NCI-H1417 (cell line): Measurements from ENCODE around the gene SLC25A13.
A peak's percentile ranks its signal among the peaks of the same experiment; 100 is the strongest.
"Not testable (repeated sequence)": the region's sequence is repeated elsewhere in the genome, so short reads cannot be mapped to it uniquely, and the experiment has no call there.

Experiments
- DNase-seq, 3 experiments: peaks; one replicate each; lab custom pipeline; 2025; lab: John Stamatoyannopoulos, UW

Gene SLC25A13

DNA sequence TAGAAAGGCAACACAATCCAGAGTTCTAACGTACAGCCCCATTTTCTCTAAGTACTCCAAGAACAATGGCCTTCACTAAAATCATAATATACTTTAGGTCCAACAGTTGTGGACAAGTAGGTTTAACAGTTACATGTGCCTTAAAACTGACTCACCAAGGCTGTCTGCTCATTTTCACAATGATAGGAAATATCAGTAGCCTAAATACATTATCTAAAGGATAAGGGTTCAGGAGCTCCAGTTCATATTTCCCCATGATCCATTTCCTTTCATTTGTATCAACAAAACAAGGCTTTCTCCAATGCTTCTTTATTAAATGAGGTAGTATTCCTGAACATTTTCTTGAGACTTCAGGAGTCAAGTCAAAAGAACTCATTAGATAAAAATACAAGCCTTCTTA lies 164.0 kb downstream of the SLC25A13 start:
- DNase-seq: no peak

DNA sequence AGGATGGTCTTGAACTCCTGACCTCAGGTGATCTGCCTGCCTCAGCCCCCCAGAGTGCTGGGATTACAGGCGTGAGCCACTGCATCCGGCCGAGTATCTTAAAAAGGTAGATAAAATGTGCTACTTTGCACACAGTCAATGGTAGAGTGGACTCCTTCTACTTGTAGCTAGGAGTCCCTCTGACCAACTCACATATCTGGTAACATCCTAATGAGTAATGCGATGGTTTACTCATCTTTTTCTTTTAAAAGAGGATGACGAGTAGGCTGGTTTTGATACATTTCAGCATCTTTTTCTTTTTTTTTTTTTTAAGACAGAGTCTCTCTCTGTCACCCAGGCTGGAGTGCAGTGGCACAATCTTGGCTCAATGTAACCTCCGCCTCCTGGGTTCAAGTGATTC lies 167.4 kb downstream of the SLC25A13 start:
- DNase-seq: not testable (repeated sequence)

DNA sequence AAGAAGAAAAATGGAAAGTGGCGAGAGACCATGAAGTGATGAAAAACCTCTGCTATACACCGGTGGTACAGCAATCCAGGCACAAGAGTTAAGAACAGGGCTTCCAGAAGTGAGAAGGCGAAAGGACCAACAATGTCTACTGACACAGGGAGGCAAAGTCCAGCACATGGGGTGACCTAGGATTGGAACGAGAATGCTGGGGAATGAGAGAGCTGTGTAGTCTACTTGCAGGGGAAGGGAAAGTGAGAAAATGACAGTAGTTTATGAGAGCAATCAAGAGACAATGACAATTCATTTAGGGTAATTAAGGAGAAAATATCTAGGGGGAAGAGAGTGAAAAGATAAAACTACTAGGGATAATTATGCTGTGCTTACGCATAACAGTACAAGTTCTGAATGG lies 169.2 kb downstream of the SLC25A13 start:
- DNase-seq: no peak

DNA sequence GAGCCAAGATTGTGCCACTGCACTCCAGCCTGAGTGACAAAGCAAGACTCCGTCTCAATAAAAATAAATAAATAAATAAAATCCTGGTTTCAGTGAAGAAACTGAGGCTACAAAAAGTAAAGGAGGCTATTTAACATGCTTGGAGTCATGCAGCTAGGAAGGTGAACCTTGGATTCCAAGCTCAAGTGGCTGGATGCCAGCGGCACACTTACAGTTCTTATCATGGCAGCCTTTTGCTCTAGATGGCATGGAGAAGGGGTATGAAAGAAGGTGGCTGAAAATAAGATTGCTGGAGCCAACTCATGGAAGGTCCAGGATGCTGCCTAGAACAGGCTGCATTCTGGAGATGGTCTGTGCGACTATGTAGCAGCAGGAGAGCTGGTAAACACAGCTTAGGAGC lies 170.0 kb downstream of the SLC25A13 start:
- no peak for DNase-seq

DNA sequence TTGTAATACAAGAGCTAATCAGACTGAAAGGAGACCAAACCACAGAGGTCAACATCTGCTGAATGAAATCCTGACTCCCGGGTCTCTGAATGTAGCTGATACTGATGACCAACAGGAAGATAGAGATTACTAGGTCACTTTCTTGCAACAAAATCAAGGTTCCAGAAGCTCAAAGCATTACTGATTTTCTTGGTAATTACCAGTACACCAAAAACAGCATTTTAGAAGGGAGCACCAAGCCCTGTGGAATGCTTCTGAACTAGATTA lies 177.7 kb downstream of the SLC25A13 start:
- no peak for DNase-seq

DNA sequence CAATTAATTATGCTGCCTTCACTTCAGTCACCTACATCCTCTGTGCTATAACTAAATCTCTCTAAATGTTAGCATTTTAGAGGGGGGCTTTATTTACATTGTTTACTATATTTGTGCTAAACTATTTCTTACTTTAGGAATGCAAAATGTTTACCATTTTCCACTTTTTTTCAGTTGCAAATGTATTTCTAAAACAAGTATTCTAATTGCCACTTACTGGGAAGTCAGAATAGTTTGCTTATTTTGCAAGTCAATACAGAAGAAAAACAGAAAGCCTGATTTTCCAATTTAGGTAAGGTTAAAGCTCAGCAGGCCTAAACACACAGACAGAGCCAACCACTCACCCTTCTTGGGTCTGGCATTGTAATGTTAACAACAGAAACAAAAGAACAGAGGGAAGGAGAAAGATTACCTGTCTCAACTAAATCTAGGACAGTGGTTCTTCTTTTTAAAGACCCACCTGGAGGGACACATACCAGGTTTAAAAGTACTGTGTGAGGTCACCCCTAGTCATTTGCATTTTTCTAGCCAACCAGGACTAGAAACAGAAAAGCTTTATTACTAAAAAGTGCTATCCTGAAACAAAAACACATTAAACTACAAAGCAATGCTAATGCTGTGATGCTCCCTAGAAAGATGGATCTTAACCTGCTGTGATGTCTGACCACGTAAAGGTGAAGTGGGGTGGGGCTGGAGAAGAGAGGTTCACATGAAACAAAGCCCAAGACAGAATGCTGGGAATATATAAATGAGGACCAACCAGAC lies 178.2 kb downstream of the SLC25A13 start:
- peak in 1 of 3 experiments; percentile 59 for DNase-seq

DNA sequence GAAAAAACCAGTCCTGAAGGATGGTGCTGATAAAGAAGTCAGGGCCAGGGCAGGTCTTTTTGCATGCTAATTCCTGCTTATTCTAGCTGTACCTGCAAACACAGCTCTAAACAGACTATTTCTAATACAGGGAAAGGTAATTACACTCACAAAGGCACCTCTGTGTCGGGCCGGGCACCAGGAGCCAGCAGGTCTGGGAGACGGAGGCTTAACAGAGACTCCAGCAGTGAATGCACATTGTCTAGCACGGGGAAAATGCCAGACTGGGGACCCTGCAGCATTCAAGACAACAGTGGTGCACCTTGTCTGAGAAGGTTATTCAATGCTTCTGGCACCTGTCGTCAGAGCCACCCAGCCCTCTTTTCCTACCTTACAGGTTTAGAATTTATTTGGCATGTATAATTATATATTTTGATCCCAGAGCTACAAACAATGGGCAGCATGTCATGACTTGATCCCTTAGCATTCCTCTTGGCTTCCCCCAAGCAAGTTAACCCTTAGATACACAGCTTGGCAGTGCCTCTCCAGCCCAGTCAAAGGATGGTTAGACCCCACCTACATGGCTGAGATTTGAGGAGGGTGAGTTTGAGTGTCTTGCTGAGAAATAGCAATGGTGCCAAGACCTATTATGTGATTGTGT lies 185.2 kb downstream of the SLC25A13 start:
- DNase-seq: peak in 2 of 3 experiments; percentile 81 to 92

DNA sequence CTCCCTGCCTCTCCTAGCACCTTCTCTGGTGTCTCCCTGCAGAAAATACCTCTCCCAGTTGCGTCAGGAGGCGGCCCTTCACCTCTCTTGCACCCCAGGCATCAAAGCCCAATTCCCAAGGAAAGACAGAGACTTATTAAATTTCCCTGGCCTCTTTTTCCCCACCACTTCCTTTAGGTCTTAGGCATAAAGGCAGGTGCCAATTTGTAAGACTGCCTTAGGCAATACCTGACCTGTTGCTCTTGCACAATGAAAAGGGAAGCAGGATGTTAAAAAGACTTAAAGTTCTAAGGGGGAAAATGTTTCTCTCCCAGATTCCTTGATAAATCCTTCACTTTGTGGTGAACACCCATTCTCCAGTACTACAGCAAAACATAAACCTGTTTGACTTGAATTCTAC lies 186.7 kb downstream of the SLC25A13 start:
- DNase-seq: peak in 1 of 3 experiments; percentile 51

DNA sequence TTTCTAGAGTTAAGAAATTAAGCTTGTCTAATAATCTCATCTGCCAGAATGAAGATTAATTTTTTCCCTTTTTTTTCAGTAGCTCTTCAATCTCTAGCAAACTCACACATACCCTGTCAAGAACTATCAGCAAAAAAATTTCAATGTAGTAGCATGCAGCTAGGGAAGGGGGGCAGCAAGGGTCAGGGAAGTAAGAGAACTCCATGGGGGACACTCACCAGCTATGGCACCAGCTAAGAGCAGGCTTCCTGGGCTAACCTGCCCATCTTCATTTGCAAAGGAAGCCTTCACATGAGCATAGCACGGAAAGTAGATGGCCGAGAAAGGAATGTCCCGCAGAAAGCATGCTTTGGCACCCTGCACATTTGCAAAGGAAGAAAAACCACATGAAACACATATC lies 190.4 kb downstream of the SLC25A13 start:
- peak in 1 of 3 experiments; percentile 56 for DNase-seq

DNA sequence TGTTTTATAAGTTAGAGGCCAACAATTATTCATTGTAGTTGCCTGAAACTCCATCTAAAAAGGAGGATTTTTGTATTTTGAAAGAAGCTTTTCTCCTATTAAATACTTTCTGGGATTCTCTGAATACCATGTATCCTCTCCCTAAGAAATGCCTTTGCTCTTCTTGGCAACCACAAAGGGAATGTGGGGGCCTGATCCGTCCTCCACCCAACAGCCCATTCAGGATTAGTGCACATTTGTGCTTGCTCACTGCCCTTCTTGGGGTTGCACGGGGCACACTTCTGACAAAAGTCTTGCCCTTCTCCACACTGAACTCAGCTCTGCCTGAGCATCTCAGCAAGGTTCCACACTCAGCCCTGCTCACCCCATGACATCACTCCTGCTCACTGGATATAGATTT lies 194.2 kb downstream of the SLC25A13 start:
- no peak for DNase-seq

DNA sequence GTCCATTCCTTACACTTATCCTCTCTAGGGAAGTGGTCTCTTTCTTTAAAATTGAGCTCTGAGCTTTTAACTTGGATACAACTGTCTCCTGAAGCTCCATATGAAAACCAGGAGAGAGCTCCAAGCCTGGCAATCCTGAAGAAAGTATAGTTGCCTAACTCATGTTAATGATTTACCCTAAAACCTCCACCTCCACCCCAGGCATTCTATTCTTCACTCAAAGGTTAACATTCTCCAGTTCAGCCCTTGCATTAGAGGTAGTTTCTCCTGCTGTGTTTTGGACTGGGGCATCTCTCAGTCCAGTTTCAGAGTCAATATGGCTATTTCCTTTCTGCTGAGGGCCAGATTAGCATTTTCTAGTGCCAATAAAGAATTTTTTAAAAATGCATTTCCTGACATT lies 195.5 kb downstream of the SLC25A13 start:
- no peak for DNase-seq

DNA sequence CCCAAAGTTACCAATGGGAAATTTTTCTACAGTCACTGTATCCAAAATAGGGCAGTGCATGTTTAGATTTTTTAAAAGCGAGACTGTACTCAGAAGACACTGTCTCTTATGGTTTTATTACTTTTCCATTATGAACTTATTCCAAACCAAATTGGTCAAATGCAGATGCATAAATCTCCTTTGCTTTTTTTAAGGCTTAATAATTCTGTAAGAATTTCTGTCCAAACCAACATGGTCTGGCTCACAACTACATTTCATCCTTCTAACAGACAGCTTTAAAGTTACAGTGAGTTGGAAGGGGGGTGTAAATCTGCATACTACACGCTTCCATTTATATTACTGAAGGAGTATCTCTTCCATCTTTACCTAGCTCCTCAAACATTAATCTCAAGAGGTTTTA lies 199.2 kb downstream of the SLC25A13 start:
- no peak for DNase-seq

DNA sequence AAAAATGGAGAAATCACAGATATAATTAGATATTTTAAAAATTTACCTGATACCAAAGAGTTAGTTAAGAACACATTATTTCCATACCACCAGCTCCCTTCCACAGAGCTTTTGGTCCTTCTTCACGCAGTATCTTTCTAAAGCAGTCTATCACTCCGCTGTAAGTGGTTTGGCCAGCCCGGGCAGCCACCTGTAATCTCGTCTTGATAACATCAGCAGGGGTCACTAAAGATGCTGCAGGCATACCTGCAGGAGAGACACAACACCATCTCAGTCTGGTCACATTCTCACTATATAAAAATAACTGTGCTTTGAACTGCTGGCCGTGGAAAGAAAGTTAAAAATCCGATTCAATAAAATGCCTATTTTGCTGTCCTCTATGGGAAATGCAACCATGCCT lies 200.1 kb downstream of the SLC25A13 start:
- peak in 2 of 3 experiments; percentile 53 to 61 for DNase-seq

DNA sequence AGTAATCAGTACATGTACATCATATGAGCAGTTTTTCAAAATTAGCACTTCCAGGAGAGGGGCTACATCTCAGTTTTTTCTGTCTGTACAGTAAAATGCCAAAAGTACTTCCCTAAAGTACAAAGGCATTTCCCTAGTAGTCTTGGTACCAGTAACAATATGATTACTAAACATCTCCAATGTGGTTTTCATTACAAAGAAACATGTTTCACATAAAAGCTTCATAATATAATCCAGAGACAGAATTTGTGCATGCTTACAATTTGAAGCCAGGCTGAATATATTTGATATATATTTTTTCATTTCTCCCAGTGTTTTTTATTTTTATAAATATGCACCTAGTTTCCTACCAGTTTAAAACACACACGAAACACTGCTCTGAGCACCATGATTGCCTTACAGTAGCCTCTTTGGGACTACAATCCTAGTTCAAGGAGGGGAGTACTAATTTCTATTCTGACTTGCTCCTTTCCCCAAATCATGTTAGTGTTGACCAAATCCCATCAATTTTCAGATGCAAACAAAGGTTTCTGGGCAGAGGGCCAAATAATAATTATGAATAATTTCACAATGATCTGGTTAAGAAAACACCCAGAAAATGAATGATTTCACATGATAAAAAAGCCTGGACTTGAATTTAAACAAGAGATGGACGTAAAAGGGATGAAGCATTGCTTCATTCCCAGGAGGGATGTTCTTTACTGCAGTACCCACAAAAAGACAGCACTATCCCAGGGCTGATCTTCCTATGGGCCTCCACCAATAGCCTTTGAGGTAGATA lies 201.3 kb downstream of the SLC25A13 start:
- peak in 2 of 3 experiments; percentile 41 to 78 for DNase-seq

DNA sequence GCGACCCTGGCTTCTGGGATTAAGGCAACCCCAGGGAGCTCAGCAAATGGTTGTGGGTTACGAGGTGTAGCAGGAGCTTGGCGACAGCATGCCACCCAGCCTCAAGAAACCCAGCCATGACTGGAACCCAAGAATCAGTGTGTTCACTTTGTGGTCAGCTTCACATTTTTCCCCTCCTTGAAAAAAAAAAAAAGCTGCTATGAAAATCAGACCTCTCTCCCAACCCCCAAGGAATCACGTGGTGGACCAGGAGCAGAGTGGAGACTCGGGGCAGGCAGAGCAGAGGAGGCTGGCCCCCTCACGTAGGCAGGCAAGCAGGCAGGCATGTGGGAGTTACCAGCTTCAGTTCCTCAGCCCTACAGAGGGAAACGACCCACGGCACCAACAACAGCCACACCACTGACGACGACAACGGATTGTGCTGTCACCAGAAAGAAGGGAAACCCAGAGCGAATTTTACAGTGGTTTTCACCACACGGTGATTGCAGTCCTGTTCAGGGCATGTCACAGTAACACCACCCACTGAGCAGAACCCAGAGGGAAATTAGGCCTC lies 203.4 kb downstream of the SLC25A13 start:
- DNase-seq: no peak

DNA sequence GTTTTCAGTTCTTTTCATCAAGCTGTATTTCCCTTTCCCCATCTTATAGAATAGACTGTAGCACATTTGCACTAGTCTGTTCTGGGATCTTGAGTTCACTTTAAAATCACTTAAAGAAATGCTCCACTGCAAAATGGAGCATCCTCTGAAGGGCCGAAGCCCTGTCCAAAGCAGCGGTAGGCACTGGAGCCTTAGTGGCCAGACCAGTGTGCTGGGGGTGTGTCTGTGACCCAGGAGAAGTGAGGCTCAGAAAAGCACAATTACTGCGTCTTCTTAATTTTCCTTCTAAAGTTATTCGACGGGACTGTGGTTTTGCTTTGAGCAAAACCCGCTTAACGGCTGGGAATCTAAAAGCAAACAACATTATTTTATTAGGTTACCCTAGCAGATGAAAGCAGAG lies 205.7 kb downstream of the SLC25A13 start:
- peak in 1 of 3 experiments; percentile 63 for DNase-seq

DNA sequence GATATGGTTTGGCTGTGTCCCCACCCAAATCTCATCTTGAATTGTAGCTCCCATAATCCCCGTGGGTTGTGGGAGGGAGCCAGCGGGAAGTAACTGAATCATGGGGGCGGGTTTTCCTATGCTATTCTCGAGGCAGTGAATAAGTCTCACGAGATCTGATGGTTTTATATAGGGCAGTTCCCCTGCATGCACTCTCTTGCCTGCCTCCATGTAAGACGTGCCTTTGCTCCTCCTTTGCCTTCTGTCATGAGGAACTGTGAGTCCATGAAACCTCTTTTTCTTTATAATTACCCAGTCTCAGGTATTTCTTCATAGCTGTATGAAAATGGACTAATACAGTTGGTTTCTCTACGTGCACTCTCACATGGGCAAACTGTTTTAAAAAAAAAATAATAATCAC lies 207.7 kb downstream of the SLC25A13 start:
- no peak for DNase-seq

DNA sequence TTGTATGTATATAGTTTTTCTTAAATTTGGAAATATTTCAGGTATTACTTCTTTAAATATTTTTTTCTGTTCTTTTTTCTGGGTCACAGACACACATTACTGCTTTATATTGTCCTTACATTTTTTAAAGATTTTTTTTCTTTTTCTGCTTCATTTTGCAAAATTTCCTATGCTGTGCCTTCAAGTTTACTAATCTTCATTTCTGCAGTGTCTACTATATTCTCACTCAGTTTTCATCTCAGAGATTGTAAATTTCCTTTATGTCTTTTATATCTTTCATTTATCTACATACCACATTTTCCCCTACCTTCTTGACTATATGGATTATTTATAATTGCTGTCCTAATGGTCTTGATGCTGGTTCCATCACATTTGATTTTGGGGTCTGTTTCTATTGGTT lies 210.5 kb downstream of the SLC25A13 start:
- no peak for DNase-seq

DNA sequence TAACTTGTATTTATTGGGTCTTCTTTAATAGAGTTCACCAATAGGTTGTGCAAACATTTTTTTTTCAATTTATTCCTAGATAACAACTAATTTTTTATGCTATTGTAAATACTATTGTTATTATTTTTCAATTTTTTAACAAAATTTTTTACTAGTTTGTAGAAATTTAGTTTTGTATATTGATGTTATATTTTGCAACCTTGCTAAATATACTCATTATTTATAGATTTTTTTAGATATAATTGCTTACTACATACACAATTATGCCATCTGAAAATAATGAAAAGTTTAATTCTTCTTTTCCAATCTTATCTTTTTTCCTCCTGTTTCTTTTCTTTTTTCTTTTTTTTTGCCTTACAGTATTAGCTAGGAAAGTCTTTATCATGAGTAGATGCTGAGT lies 216.9 kb downstream of the SLC25A13 start:
- DNase-seq: no peak

DNA sequence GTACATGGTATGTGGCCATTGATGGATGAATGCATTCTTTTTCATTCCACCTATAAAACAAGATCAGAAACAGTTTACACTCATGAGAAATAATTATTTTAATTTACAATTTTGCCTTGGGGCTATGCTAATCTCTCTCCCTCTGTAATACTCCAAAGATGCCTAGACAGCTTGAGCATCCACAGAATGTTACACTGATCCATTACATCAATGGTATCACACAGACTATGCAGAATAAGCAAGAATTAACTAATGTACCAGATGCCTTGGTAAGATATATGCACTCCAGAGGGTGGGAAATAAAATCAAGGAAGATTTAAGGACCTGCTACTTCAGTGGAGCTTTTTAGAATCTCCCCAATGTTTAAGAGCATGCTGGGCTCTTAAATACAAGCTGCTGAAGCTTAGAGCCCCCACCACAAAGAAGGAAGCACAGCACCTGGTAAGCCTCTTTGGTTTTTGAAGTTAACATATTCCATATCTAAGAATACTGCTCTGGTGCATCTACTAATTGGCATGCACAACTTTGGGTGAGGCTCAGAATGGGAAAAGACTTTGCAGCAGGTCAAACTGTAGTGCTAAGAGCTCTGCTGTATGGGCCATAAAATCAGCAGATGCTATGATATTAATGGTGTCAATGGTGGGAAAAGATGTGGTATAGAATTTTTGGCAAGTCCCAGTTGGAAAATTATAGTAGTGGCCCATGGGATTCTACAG lies 219.6 kb downstream of the SLC25A13 start:
- DNase-seq: no peak

DNA sequence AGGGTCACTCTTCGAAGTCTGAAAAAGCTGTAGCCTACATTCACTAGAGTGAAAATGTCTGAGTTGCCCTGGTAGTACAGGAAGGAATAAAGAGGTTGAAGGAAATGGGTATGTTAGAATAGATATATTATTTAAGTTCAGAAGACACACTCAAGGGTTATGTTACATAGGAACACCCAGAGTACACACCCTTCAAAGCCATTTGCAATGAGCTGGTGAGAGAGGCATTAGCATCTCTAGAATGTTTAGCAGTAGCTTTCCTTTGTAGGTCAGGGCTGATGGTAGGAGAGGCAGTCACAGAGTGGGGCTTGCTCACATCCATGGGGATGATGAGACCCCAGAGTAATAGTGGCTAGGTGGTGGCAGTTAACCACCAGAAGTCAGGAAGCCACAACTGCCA lies 221.2 kb downstream of the SLC25A13 start:
- no peak for DNase-seq

DNA sequence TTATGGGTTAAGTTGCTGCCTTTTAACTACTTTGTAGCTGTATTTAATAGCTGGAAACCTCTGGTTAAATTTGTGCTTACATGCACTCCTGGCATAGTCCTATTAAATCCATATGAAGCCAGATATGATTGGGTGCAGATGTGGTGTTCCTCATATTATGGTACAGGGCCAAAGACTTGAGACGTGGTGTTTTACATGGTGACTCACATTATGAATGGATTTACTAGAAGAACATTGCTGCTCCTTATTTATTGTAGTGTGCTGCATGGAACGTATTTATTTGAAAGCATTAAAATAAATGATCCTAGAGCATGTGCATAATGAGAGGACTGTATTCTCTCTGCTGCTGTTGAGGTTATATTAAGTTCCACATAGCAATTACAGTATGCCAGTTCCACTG lies 224.1 kb downstream of the SLC25A13 start:
- no peak for DNase-seq
